ENCODE data around the gene ZNF678.

Gene ZNF678

DNA sequence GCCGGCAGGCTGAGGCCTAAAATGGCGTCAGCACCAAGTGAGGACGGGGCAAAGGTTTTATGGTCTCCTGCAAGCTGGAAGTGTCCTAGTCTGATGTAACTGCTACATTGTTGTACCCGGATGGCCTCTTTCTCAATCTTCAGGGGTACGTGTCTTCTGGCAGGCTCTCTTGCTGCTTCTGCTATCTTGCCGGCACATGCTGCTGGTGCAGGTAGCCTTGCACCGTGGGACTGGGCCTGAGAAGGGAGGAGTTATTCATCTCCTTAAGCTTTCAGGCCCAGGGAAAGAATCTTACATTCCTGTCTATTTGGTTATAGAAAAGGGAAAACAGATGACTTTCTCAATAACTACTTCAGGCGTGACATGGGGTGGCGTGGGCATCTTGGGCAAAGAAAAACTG is 72.2 kb downstream of the ZNF678 start:
- Histone ChIP-seq H3K36me3 (ENCODE audit: insufficient read depth, low read length) (0 out of 2 replicates have a peak, but pooled peaks cover 7% of the 10 kb centered on the region), H3K79me2 (ENCODE audit: insufficient read depth, low read length) (peaks cover 9% of the 10 kb centered on the region; the same call in 1 of the 2 replicates), H3K9ac (ENCODE audit: low read depth, low read length, poor library complexity, severe bottlenecking) (no peak overlapping the region), H3K9me3 (ENCODE audit: insufficient read depth, low read depth, low read length) (peaks cover 3% of the 10 kb centered on the region; the same call in 1 of the 2 replicates), H2AFZ (ENCODE audit: low read length) (no peak overlapping the region), H3F3A (ENCODE audit: low read depth) (no peaks in the 10 kb centered on the region), H3K4me1 (ENCODE audit: insufficient read depth, low read length, poor library complexity, severe bottlenecking) (no peaks in the 10 kb centered on the region), H3K4me3 (ENCODE audit: low read length, poor library complexity, severe bottlenecking) (no peak overlapping the region), H3K4me2 (ENCODE audit: low read depth, low read length, poor library complexity, severe bottlenecking) (no peak overlapping the region), H4K20me1 (ENCODE audit: insufficient read depth, low read length, poor library complexity, severe bottlenecking) (no peaks in the 10 kb centered on the region), H3K9me2 (replicated peaks; ENCODE audit: low read depth, low read length) (no peaks in the 10 kb centered on the region), H3K27me3 (ENCODE audit: insufficient read depth, low read length, poor library complexity, severe bottlenecking) (no peaks in the 10 kb centered on the region)
- TF ChIP-seq, protein P1, sequence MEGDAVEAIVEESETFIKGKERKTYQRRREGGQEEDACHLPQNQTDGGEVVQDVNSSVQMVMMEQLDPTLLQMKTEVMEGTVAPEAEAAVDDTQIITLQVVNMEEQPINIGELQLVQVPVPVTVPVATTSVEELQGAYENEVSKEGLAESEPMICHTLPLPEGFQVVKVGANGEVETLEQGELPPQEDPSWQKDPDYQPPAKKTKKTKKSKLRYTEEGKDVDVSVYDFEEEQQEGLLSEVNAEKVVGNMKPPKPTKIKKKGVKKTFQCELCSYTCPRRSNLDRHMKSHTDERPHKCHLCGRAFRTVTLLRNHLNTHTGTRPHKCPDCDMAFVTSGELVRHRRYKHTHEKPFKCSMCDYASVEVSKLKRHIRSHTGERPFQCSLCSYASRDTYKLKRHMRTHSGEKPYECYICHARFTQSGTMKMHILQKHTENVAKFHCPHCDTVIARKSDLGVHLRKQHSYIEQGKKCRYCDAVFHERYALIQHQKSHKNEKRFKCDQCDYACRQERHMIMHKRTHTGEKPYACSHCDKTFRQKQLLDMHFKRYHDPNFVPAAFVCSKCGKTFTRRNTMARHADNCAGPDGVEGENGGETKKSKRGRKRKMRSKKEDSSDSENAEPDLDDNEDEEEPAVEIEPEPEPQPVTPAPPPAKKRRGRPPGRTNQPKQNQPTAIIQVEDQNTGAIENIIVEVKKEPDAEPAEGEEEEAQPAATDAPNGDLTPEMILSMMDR (conservative IDR thresholded peaks at IDR 0.05; ENCODE audit: low read length) = no peak
- no peak for TF ChIP-seq EZH2phosphoT487 (IDR thresholded peaks at IDR 0.05; ENCODE audit: borderline replicate concordance)

DNA sequence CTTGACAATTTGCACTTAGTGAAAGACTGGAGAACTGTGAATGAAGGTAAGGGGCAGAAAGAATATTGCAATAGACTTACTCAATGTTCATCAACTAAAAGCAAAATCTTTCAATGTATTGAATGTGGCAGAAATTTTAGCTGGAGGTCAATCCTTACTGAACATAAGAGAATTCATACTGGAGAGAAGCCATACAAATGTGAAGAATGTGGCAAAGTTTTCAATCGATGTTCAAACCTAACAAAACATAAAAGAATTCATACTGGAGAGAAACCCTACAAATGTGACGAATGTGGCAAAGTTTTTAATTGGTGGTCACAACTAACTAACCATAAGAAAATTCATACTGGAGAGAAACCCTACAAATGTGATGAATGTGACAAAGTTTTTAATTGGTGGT is 91.1 kb downstream of the ZNF678 start:
- H2AFZ ChIP-seq (ENCODE audit: low read length) = no peak overlapping the region
- TF ChIP-seq, protein P1 (conservative IDR thresholded peaks at IDR 0.05; ENCODE audit: low read length) = no peak
- no peak for TF ChIP-seq EZH2phosphoT487 (IDR thresholded peaks at IDR 0.05; ENCODE audit: borderline replicate concordance)
- H3K4me1 ChIP-seq (ENCODE audit: insufficient read depth, low read length, poor library complexity, severe bottlenecking) = no peaks in the 10 kb centered on the region
- H3K36me3 ChIP-seq (ENCODE audit: insufficient read depth, low read length) = peaks cover 46% of the 10 kb centered on the region
- H4K20me1 ChIP-seq (ENCODE audit: insufficient read depth, low read length, poor library complexity, severe bottlenecking) = no peaks in the 10 kb centered on the region
- no peaks in the 10 kb centered on the region for H3F3A ChIP-seq (ENCODE audit: low read depth)
- H3K9me2 ChIP-seq (replicated peaks; ENCODE audit: low read depth, low read length) = no peaks in the 10 kb centered on the region
- H3K9ac ChIP-seq (ENCODE audit: low read depth, low read length, poor library complexity, severe bottlenecking) = no peak overlapping the region
- peaks cover 7% of the 10 kb centered on the region for H3K27me3 ChIP-seq (ENCODE audit: insufficient read depth, low read length, poor library complexity, severe bottlenecking)
- H3K4me2 ChIP-seq (ENCODE audit: low read depth, low read length, poor library complexity, severe bottlenecking) = no peak overlapping the region
- H3K4me3 ChIP-seq (ENCODE audit: low read length, poor library complexity, severe bottlenecking) = no peak overlapping the region
- no peaks in the 10 kb centered on the region for H3K79me2 ChIP-seq (ENCODE audit: insufficient read depth, low read length)
- peaks cover 83% of the 10 kb centered on the region for H3K9me3 ChIP-seq (ENCODE audit: insufficient read depth, low read depth, low read length)

DNA sequence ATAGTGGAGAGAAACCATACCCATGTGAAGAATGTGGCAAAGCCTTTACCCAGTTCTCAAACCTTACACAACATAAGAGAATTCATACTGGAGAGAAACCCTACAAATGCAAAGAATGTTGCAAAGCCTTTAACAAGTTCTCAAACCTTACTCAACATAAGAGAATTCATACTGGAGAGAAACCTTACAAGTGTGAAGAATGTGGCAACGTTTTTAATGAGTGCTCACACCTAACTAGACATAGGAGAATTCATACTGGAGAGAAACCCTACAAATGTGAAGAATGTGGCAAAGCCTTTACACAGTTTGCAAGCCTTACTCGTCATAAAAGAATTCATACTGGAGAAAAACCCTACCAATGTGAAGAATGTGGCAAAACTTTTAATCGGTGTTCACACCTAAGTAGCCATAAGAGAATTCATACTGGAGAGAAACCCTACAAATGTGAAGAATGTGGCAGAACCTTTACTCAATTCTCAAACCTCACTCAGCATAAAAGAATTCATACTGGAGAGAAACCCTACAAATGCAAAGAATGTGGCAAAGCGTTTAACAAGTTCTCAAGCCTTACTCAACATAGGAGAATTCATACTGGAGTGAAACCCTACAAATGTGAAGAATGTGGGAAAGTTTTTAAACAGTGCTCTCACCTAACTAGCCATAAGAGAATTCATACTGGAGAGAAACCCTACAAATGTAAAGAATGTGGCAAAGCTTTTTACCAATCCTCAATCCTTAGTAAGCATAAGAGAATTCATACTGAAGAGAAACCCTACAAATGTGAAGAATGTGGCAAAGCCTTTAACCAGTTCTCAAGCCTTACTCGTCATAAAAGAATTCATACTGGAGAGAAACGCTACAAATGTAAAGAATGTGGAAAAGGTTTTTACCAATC is 91.7 kb downstream of the ZNF678 start:
- H3K36me3 ChIP-seq (ENCODE audit: insufficient read depth, low read length) = peaks cover 42% of the 10 kb centered on the region
- no peak overlapping the region for H2AFZ ChIP-seq (ENCODE audit: low read length)
- no peaks in the 10 kb centered on the region for H3F3A ChIP-seq (ENCODE audit: low read depth)
- H3K9me3 ChIP-seq (ENCODE audit: insufficient read depth, low read depth, low read length) = peaks cover 81% of the 10 kb centered on the region
- peaks cover 7% of the 10 kb centered on the region for H3K27me3 ChIP-seq (ENCODE audit: insufficient read depth, low read length, poor library complexity, severe bottlenecking)
- no peaks in the 10 kb centered on the region for H3K79me2 ChIP-seq (ENCODE audit: insufficient read depth, low read length)
- H3K9me2 ChIP-seq (replicated peaks; ENCODE audit: low read depth, low read length) = no peaks in the 10 kb centered on the region
- H3K9ac ChIP-seq (ENCODE audit: low read depth, low read length, poor library complexity, severe bottlenecking) = no peak overlapping the region
- H3K4me2 ChIP-seq (ENCODE audit: low read depth, low read length, poor library complexity, severe bottlenecking) = no peak overlapping the region
- H3K4me1 ChIP-seq (ENCODE audit: insufficient read depth, low read length, poor library complexity, severe bottlenecking) = no peaks in the 10 kb centered on the region
- no peak for TF ChIP-seq EZH2phosphoT487 (IDR thresholded peaks at IDR 0.05; ENCODE audit: borderline replicate concordance)
- TF ChIP-seq, protein P1 (conservative IDR thresholded peaks at IDR 0.05; ENCODE audit: low read length) = no peak
- H3K4me3 ChIP-seq (ENCODE audit: low read length, poor library complexity, severe bottlenecking) = no peak overlapping the region
- no peaks in the 10 kb centered on the region for H4K20me1 ChIP-seq (ENCODE audit: insufficient read depth, low read length, poor library complexity, severe bottlenecking)
